ACHN (cell line): Measurements from ENCODE around the gene ELFN2.

Source experiments
- DNase-seq: peaks from one replicate; pipeline ENCODE4 v3.0.0-alpha.2; 2015
- in situ Hi-C: cut with HindIII; loops from 2 replicates; pipeline ENCODE4 v1.10.0; 2017; ENCODE audit warnings: low sequenced_read_pairs, low pct_ligation_motif_present, low pct_unique_long_range_greater_than_20kb

The ELFN2 gene

GRCh38 chr22:37431366-37431765 is 4.1 kb upstream of the ELFN2 start:
- in situ Hi-C loops: no loop called here

GRCh38 chr22:37430941-37431340 is 3.7 kb upstream of the ELFN2 start:
- in situ Hi-C loops: no loop called here

More at GRCh38 chr22:37431366-37431765, 4.1 kb upstream of the ELFN2 start:
- DNase-seq: peak; percentile 71

GRCh38 chr22:37428649-37429586 is 1.6 kb upstream of the ELFN2 start:
- in situ Hi-C loops: no loop called here
- peak; percentile 72 for DNase-seq

More at GRCh38 chr22:37430941-37431340, 3.7 kb upstream of the ELFN2 start:
- no peak for DNase-seq

DNA sequence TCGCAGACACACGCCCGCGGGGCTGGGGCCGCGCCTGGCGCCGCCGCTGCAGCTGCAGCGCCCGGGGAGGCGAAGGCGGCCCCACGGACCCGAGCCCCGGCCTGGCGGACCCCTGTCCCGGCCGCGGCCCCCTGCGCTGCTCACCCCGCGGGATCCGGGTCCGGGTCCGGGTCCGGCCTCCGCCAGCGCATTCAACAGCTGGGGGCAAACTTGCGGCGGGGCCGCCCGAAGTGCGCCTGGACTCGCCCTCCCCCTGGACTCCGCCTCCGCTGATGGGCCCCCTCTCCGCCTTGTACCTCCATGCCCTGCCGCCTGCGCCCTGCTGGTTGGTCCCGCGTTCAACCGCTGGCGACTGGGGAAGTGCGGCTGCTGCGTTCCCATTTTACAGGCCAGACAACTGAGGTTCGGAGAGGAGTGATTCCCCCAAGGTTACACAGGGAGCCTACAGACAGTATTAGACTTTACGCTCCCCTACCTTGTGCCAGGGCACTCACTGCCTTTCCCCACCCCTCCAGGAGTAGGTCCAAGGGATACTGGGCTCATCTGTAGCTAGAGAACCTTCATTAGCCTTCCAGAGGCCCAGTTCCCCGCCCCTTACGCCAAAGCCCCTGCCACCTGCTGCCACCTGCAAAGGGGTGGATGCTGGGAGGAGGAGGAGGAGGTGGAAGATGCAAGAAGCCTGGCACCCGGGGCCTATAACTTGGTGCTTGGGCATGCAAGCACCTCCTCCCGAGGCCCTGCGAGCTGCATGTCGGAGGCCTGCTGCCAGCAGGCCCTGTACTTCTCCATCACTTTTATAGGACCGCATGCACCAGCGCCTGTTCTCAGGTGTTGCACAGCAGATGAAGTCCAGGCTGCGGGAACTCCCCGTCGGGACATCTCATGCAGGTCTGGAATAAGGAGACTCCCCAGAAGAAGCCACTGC is 694 bp upstream of the ELFN2 start:
- in situ Hi-C loops: no loop called here
- DNase-seq: peak; percentile 58

DNA sequence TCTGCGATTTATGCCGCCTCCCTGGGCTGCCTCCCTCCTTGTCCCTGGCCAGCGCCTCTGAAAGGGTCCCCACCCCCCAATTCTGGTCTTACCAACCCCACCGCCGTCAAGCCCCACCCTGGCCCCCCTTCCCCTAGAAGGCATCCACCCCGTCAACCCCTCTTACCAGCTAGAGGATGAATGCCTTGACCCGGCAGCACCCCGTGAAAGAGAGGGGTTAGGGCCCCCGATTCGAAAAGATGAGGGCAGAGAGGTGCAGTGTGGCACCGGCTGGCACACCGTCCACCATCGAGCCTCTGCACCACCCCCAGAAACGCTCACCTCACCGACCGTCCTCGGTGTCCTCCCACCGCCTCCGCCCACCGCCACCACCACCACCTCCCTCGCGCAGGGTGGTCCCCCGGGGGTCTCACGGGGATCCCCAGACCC is 559 bp downstream of the ELFN2 start:
- in situ Hi-C loops: no loop called here
- no peak for DNase-seq

DNA sequence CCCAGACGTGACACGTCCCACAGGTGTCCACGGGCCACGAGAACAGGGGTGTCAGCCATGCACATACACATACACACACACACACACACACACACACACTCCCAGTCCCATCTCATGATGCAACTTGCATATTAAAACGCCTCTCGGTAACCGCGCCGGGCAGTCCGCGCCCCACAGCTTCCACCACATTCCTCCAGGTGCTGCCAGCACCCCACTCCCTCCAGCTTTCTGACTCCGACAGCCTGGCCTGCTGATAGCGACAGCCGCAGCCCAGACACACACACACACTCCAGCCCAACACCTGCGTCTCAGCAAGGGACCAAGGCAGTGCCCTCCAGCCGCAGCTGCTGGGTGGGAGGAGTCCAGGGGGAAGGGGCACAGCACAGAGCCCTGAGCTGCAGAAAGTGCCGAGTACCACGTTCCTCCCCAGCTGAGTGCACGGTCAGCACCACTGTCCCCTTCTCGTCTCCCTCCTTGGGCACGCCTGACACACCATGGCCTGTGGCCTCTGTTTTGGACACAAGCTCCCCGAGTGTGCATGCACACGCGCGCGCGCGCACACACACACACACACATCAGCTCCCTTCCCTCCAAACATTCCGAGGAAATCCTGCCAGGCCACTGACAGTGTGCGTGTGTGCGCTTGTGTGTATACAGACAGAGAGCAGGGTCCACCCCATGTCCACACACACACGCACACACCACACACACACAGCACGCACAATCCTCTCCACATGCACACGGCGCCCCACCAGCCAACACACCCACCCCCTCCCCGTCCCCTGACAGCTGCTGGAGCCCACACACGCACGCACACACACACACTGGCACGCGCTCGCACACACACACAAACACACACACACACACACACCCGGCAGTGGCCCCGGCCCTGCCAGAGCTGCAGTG is 1.2 kb downstream of the ELFN2 start:
- in situ Hi-C loops: no loop called here
- no peak for DNase-seq

DNA sequence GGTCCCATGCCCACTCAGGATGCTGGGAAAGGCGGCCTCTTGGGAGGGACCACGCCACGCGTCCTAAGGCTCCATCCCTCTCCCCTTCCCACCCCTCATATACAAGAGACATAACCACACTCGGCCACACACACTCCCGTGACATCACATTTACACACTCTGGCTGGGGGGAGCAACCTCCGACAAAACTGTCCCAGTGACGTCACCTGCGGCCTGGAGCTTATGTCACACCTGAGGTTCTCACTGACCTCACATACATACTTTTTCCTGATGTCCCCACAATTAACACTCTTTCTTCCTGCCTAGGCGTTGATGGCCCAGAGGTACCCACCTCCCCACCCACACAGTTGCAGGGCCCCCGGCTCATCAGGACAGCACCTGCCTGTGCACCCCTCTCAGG is 1.9 kb downstream of the ELFN2 start:
- DNase-seq: no peak
- in situ Hi-C loops: no loop called here

DNA sequence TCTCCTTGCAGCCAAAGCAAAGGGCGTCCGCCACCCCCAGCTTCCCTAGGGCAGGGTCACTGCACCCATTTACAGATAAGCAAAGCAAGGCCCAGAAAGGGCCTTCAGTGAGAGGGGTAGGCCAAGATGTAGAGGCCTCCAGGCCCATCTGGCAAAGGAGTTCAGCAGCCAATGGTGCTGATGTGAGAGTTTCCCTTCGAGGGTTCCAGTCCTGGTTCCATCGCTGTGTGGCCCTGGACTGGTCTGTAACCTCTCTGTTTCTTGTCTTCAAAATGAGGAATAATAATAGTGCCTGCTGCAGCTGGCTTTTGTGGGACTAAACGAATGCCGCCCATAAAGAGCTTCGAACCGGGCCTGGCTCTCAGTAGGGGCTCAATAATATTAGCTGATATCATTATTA is 4.0 kb downstream of the ELFN2 start:
- DNase-seq: no peak
- in situ Hi-C loops: no loop called here

DNA sequence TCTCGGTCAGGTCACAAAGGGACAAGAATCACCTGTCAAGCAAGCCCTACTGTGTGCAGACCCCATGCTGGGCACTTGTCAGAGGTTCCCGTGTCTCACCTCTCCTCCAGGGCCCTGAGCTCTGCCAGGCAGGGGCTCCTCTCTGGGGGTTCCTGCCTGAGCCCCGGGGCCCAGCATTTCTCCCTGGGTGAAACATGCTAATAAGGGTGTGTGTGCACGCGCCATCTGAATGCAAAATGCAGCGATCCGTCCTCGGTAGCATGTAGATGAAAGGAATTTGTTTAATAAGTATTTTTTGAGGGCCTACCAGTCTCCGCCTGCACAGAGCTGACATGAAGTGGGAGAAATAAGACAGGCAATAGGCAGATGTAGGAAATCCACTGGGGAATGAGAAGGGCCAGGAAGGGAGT is 5.8 kb downstream of the ELFN2 start:
- in situ Hi-C loops: no loop called here
- no peak for DNase-seq

GRCh38 chr22:37420686-37421467 is 6.4 kb downstream of the ELFN2 start:
- in situ Hi-C loops: no loop called here
- DNase-seq: no peak

DNA sequence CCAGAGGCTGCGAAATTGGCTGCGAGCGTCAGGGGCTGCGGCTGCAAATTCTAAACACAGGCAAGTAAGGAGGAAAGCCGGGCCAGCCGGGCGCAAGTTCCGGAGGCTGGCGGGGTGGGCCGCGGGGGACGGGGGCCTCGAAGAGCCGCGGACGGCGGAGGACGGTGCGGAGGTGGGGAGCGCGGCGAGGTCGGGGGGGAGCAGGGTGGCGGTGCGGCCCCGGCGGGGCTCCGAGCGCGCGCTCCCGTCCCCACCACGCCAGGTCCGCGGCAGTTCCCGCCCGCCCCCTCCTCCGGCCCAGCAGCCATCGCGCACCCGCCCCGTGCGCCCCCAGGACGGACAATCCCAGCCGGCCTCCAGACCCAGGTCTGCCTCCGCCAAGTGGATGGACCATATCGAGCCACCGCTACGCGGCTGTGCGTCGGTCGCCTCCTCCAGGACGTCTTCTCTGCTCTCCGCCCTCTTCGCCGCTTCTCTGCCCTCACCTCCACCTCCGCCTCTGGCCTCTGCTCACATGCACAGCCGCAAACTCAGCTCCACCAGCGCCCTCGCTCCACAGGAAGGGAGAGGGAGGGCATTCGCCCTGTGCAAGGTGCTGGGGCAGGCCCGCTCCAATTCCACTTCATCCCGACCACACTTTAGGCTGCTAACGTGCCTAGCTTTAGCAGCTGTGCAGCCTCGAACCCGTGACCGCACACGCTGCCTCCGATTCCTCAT is 7.2 kb downstream of the ELFN2 start:
- DNase-seq: no peak
- in situ Hi-C loops: no loop called here

GRCh38 chr22:37419370-37419968 is 7.8 kb downstream of the ELFN2 start:
- in situ Hi-C loops: no loop called here
- DNase-seq: no peak

GRCh38 chr22:37418627-37419369 is 8.5 kb downstream of the ELFN2 start:
- in situ Hi-C loops: no loop called here
- no peak for DNase-seq

- no peak for DNase-seq
- in situ Hi-C loops: no loop called here
These were observed 9.5 kb downstream of the ELFN2 start for GRCh38 chr22:37417677-37418348.

DNA sequence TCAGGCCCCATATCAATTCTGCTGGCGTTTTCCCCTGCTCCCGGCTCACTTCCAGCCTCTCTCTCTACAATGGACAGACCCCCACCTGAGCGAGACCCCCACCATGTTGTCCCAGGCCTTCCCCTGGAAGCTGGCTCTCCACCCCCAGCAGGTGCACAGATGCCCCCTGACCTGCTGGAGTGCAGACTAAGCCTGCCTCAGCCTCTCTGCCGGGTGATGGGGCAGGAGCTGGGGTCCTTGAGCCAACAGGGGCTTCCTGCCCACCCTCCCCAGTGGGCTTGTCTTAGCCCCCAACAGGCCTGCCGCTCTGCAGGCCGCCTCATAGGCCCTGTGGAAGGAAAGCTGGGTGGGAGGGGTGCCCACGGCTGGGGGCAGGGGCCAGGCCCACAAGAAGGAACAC is 10.0 kb downstream of the ELFN2 start:
- in situ Hi-C loops: no loop called here
- DNase-seq: no peak

GRCh38 chr22:37416827-37417226 is 10.5 kb downstream of the ELFN2 start:
- DNase-seq: no peak
- in situ Hi-C loops: no loop called here
